ENCODE data around the gene GFOD1. TPM values are rescaled to one million over a fixed set of nuclear protein-coding genes. Genes with fewer than 3 reads are reported as not detected.

GFOD1 gene
- polyA plus RNA-seq, 1 donor from 2014 or later: 7.0 TPM

DNA sequence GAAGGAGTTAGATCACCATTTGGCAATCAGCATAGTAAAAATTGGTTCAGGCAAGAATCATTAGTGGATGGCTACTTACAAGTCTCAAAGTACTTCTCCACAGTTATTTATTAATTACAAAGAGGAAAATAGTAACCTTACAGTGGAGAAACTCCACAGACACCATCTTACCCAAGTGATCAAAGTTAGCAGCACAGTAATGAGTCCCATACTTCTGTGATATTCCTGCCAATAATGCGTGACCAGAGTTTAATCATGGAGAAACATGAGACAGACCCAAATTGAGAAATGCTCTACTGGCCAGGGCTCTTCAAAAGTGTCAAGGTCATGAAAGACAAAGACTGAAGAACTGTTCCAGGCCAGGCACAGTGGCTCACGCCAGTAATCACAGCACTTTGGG lies 168.6 kb downstream of the GFOD1 start:
- Histone ChIP-seq H3K79me2 (replicated peaks; ENCODE audit: insufficient read depth, low read length) (no peaks in the 10 kb centered on the region), H3K4me3 (ENCODE audit: low read length) (no peak overlapping the region), H3K9me3 (ENCODE audit: low read length) (no peaks in the 10 kb centered on the region), H4K20me1 (ENCODE audit: insufficient read depth) (no peaks in the 10 kb centered on the region), H2AFZ (ENCODE audit: low read depth, low read length) (no peak overlapping the region), H3K9me2 (ENCODE audit: insufficient read depth, low read length) (no peaks in the 10 kb centered on the region), H3K36me3 (ENCODE audit: insufficient read depth, low read length) (peaks cover 20% of the 10 kb centered on the region), H3F3A (ENCODE audit: insufficient read depth, low read length, poor library complexity, severe bottlenecking) (no peaks in the 10 kb centered on the region), H3K4me2 (ENCODE audit: low read length) (no peak overlapping the region), H3K27ac (ENCODE audit: low read length) (no peak overlapping the region), H3K27me3 (ENCODE audit: insufficient read depth, low read depth, low read length) (no peaks in the 10 kb centered on the region), H3K9ac (ENCODE audit: low read length) (no peak overlapping the region)
- TF ChIP-seq CTCF (IDR thresholded peaks at IDR 0.05; ENCODE audit: poor library complexity, severe bottlenecking) (no peak), REST (IDR thresholded peaks at IDR 0.05; ENCODE audit: borderline replicate concordance) (no peak), POLR2AphosphoS5 (IDR thresholded peaks at IDR 0.05) (no peak), EP300 (conservative IDR thresholded peaks at IDR 0.05; ENCODE audit: poor library complexity, severe bottlenecking) (no peak), RAD21 (conservative IDR thresholded peaks at IDR 0.05) (no peak), SMC3 (conservative IDR thresholded peaks at IDR 0.05; ENCODE audit: poor library complexity) (no peak), MXI1 (conservative IDR thresholded peaks at IDR 0.05; ENCODE audit: poor library complexity, severe bottlenecking) (no peak), TAF1 (IDR thresholded peaks at IDR 0.05; ENCODE audit: low read depth) (no peak), EZH2 (IDR thresholded peaks at IDR 0.05; ENCODE audit: borderline replicate concordance, insufficient read depth, low read length, poor library complexity, severe bottlenecking) (no peak)

DNA sequence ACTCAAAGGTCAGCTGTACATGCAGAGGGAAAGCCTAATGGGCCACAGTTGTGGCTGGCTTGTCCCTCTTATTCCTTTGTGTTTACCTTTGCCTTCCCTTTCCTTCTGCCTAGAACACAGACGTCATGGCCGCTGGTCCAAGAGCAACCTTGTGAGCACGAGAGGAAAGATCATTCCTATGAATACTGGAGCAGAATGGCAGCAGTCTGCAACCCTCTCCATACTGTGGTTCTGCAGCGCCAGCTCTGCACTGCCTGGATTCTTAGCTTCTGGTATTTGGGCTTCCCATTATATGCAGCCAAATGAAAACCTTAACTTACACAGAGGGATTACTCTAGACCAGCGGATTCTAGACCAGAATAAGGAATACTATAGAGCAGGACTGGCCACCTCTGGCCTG lies 171.5 kb downstream of the GFOD1 start:
- H4K20me1 ChIP-seq (ENCODE audit: insufficient read depth): no peaks in the 10 kb centered on the region
- H3F3A ChIP-seq (ENCODE audit: insufficient read depth, low read length, poor library complexity, severe bottlenecking): no peaks in the 10 kb centered on the region
- H3K79me2 ChIP-seq (replicated peaks; ENCODE audit: insufficient read depth, low read length): no peaks in the 10 kb centered on the region
- no peak overlapping the region for H3K27ac ChIP-seq (ENCODE audit: low read length)
- H3K36me3 ChIP-seq (ENCODE audit: insufficient read depth, low read length): peaks cover 18% of the 10 kb centered on the region
- no peak overlapping the region for H3K4me2 ChIP-seq (ENCODE audit: low read length)
- no peaks in the 10 kb centered on the region for H3K27me3 ChIP-seq (ENCODE audit: insufficient read depth, low read depth, low read length)
- no peak overlapping the region for H2AFZ ChIP-seq (ENCODE audit: low read depth, low read length)
- TF ChIP-seq RAD21 (conservative IDR thresholded peaks at IDR 0.05) (no peak), TAF1 (IDR thresholded peaks at IDR 0.05; ENCODE audit: low read depth) (no peak), POLR2AphosphoS5 (IDR thresholded peaks at IDR 0.05) (no peak), EZH2 (IDR thresholded peaks at IDR 0.05; ENCODE audit: borderline replicate concordance, insufficient read depth, low read length, poor library complexity, severe bottlenecking) (no peak), SMC3 (conservative IDR thresholded peaks at IDR 0.05; ENCODE audit: poor library complexity) (no peak), EP300 (conservative IDR thresholded peaks at IDR 0.05; ENCODE audit: poor library complexity, severe bottlenecking) (no peak), MXI1 (conservative IDR thresholded peaks at IDR 0.05; ENCODE audit: poor library complexity, severe bottlenecking) (no peak), CTCF (IDR thresholded peaks at IDR 0.05; ENCODE audit: poor library complexity, severe bottlenecking) (no peak), REST (IDR thresholded peaks at IDR 0.05; ENCODE audit: borderline replicate concordance) (no peak)
- H3K4me3 ChIP-seq (ENCODE audit: low read length): no peak overlapping the region
- no peaks in the 10 kb centered on the region for H3K9me2 ChIP-seq (ENCODE audit: insufficient read depth, low read length)
- no peaks in the 10 kb centered on the region for H3K9me3 ChIP-seq (ENCODE audit: low read length)
- no peak overlapping the region for H3K9ac ChIP-seq (ENCODE audit: low read length)
